ENCODE data around the gene C4orf50.

- TF ChIP-seq POLR2A (IDR thresholded peaks at IDR 0.05) (no peak), CTCF (IDR thresholded peaks at IDR 0.05) (no peak)
Observed at GRCh38 chr4:6011271-6011671, 7.0 kb downstream of the C4orf50 start.
